DMS 273 treated with DMSO at 0.1 percent for 48 hours (cell line): ENCODE data around the gene NALCN.

Experiments used
- DNase-seq: peaks from one replicate; lab custom pipeline; 2025; lab: John Stamatoyannopoulos, UW

NALCN gene

DNA sequence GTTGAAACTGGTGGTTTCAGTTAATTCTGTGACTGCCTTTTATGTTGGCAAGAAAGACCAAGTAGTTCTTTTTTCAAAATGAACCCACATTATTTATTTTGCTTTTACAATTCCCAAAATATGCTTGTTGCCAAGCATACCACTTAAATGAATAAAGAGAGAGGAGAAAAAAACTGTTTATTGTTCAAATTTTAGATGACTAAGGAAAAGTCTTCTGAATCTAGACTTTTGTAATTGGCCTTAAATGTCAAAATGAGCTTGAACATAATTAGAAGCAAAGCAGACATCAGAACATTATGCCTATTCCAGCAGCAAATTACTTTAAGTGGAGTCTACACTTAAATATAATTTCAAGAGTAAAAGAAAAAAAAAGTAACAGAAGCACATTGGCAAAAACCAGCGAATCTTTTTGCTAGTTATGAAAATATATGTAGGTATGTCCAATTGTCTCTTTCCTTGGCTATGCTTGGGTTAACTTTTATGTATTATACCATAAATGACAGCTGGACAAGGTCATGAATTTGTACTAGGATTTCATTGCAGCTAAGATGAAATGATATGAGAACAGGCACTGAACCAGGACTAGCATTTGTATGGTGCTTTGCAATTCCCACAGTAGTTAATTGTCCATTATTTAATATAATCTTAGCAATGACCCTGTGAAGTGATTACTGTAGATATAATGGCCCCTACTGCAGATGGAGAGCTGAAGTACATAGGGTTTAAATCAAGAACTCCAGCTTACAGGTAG lies 211.9 kb downstream of the NALCN start:
- no peak for DNase-seq

DNA sequence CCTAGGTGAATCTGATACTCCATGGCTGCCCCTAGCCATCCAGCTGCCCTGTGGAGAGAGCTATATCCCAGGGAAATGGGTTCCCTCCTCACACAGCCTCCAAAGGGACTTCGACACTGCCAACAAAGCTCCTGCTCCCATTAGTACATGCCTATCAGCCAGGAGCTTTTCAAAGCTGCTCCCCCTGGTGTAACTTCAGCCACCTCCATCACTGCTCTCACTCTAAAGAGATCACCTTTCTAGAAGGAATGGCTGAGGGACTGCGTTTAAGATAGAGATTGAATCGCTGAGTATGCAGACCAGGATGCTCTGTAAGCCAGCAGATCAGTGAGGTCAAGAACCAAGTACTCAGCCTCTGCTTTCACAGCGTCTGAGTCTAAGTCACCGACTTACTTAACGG lies 213.7 kb downstream of the NALCN start:
- DNase-seq, result no peak

- no peak for DNase-seq
These were observed 225.3 kb downstream of the NALCN start for GRCh38 chr13:101190976-101191375.

DNA sequence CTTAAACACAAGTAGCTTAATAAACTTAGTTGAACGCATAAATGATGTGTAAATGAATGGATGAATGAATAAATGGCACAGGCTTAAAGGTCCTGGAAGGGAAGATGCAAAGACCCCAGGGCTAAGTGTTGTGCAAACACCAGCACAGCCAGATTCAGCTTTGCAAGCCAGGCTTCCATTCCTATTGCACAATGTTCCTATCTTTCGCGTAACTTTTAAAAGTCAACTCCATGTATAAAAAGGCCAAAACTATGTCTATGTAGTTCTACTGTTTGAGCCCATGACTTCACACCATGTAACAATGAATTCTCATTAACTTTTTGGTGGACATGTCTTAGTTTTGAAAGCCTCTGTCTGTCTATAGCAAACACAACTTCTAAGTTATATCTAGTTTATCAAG lies 226.0 kb downstream of the NALCN start:
- DNase-seq, result no peak

- DNase-seq, result no peak
These were observed 230.7 kb downstream of the NALCN start for GRCh38 chr13:101185606-101186005.

GRCh38 chr13:101181076-101181685 lies 235.1 kb downstream of the NALCN start:
- DNase-seq, result no peak

DNA sequence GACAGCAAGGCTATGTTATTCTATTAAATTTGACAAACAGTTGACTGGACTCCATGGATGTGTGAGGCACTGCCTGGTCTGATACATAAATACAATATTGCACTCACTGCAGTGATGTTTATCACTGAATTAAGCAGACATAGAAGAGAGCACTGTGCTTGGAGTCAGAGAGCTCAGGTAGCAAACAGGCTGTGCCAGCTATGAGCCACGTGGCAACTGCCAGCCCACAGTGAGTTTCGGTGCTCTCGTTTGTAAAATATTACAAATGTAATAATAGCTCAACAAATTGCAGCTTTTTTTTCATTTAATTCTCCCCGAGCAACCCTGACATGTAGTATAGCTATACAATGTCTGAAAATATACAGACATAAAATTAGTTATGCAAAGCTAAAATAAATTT lies 237.3 kb downstream of the NALCN start:
- DNase-seq, result no peak

DNA sequence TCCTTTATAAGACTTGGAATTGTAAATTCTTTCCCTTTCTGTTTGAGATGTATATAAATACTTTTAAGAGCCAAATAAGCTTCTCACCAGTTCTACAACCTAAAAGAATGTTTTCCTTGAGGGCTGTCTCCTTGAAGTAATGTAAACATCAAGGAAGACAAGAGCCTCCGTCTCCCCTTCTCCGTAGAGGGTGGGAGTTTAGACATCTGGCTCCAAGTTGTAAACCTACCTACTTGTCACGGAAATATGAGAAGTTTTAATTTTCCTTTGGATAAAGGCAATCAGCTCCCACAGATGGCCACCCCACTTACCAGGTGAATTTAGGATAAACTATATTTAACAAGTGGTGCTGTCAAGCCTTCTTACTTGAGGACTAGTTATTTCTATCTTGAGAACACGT lies 237.9 kb downstream of the NALCN start:
- DNase-seq, result no peak

GRCh38 chr13:101170306-101170705 lies 246.0 kb downstream of the NALCN start:
- no peak for DNase-seq

GRCh38 chr13:101157261-101157660 lies 259.0 kb downstream of the NALCN start:
- DNase-seq, result no peak

DNA sequence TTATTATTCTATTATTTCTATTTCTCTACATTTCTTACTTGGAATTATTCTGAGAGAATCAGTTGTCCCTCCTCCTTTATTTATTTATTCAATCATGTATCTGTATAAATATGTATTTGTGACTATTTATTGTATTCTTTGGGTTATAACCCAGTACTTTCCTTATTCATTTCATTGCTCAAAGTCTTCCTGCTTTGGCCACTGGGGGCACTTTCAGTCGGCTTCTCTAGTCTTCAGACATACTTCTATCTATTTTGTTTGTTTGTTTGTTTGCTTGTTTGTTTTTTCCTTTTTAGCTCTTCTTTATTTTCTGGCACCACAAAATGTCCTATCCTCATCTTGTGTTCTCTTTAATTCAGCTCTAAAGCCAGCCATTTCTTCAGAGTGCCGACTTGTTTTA lies 260.4 kb downstream of the NALCN start:
- no peak for DNase-seq

DNA sequence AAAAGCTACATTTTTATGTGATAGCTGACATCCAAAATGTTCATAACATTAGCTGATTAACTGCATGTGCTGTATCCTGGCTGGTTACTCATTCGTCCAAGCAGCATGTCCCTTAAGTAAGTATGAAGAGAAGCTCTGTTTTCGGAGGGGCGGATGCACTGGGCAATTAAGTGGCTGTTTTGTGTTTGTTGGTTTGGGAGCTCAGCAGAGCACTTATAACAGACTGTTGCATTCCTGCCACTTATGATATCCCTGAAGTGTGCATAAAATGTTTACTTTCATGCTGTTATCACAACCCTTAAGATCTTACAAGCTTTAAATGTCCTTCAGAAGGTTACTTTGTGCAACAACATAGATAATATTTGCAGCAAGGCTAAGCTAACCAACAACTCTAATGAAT lies 264.1 kb downstream of the NALCN start:
- no peak for DNase-seq

DNA sequence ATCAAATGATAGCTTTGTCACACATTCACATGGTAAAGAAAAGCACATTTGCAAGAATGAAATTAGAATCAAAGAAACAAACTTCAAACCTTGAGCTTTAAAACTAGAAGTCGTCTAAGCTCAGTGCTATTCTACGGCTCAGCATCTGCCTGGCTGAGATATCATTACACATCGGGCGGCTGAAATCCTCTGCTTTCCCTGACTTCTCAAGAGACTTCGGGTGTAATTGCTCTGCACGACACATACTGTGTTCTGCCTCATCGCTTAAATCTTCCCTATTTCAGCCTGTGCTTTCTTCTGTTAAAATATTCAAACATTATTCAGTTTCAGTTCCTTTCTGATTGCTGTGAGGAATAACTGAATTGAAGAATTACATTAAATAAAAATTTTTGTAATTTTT lies 265.3 kb downstream of the NALCN start:
- no peak for DNase-seq

DNA sequence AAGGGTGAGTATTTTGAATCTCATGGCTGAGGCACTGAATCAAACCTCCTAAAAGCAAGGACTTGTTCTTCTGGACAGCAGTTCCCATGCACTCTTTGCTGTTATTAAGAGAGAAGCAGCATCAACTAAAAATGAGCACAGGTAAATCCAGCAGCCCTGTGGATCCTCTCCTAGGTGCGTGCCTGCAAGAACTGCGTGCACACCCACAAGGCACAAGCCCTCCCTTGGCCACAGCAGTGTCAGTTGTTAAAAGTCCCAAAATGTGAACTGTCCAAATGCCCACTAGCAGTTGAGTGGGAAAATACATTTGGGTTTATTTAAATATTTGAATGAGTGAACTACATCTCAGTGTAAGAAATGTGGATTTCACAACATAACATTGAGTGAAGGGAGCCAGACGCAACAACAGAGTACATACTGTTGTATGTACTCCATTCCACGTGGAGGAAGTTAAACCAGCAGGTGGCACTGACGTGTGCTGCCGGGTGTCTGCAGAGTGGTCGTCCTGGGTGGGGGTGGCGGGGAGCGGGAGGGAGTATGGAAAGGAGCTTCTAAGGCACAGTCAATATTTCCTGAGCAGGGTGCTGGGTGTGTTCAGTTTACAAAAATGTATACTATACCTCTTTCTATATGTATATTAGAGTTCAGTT lies 266.4 kb downstream of the NALCN start:
- DNase-seq, result no peak

DNA sequence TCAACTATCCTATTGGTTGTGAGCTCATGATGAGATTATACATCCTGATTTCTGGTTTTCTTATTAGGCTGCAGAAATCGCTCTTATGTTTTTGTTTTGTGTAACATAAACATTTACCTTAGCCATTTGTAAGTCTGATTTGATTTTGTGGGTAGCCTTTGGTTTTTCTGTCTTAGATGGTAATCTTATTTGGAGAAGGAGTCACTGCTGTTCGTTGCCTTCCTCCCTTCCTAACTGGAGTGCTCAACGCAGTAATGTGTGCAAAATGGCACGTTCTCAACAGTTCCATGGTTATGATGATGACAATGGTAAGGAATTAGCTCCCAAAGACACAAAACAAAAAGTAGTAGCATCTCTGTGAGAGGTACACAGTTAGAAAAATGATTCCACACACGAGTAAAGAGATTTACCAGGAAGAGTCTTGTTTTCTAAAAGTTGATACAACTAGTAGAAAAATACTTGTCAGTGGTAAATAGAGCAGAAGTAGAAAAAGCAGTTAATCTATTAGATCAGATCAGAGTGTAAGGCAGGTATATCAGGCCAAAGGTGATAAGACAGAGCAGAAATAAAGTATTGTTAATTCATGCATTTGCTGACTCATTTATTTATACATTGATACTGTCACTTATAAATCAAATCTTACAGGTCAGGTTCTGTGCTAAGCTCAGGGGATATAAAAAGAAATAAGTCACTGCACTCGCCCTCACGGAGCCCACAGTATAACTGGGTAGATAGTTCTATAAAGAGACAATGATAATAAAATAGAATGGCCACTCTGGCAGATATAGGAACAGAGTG lies 270.0 kb downstream of the NALCN start:
- DNase-seq, result no peak

- peak; percentile 2 for DNase-seq
These were observed 271.4 kb downstream of the NALCN start for GRCh38 chr13:101144808-101145419.

DNA sequence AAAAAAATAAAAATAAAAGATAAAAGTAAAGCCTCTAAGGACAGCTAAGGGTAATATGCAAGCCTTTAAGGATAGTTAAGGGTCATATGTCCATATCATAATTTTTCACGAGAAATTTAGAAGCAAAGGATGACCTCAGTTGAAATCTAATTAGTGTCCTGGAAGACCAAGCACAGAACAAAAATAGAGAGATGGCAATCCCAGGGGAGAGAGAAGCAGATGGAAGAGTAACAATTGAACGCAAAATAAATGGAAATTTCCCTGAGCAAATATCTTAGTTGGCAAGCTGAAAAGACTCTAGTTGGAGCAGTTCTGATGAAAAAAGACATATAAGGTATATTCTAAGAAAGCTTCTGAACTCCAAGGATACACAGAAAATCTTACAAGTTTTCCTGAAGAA lies 275.4 kb downstream of the NALCN start:
- DNase-seq, result no peak

GRCh38 chr13:101140087-101140770 lies 276.1 kb downstream of the NALCN start:
- no peak for DNase-seq

DNA sequence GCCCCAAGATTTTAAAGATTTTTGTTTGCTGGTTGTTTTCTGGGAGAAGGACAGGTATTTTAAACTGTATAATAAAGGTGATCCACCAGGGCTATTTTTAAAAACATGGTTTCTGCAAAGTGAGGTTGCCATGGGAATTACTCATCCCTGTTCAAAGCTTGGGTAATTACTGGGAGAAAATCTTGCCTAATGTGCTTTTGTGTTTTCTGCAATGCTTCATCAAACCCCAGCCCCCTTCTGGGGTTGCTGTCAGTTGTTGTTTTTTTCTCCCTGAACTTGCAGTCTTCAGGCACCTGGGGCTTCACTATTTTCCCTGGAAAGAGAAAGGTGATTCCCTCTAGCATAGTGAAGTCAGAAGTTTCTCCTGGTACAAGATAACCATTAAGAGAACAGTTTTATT lies 277.2 kb downstream of the NALCN start:
- DNase-seq, result no peak

DNA sequence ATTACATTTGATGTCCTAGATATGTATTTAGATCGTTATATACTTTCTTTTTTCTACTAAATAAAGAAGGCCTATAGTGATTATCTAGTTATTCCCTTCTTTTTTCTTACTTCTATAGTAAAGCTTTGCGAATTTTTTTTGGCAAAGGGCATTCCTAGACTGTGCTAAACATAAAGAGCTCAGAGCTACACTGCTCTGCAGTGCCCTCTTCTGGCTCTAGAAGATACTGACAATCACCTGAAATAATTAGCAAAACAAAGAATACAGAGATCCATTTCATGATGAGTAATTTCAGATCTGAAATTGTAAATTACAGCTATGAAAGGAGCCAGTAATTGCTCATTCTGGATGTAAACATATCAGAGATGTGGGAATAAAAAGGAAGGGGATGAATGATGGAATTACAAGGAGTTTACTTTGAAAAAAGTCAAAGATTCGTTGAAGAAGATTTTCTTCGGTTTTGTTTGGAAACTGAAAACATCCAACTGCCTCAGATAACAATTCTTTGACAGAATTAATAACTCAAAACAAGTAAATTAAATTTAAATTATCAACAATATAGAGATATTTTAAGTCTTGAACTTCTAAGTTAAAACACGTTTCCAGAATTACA lies 288.5 kb downstream of the NALCN start:
- peak; percentile 0 for DNase-seq

- no peak for DNase-seq
These were observed 293.3 kb downstream of the NALCN start for GRCh38 chr13:101123028-101123427.
